Peyer's patch (tissue), 4 donors: Measurements from ENCODE around the gene KCNJ3. TPM values are rescaled to one million over a fixed set of nuclear protein-coding genes. Genes with fewer than 3 reads are reported as not detected.
"Not testable (repeated sequence)": the region's sequence is repeated elsewhere in the genome, so short reads cannot be mapped to it uniquely, and the experiment has no call there.

ENCODE experiments used
- DNase-seq, 3 donors: peaks; one replicate each; pipeline ENCODE4 v3.0.0-alpha.2; 2017 to 2019
- H3K27ac ChIP-seq, 4 donors: fragments of 200-600 bp; sonication (generic); one replicate each; pipeline ENCODE4 v1.5.1; 2016 to 2019
- H3K27me3 ChIP-seq, 2 donors: fragments of 200-600 bp; sonication (generic); one replicate each; pipeline ENCODE4 v1.5.1; 2019
- H3K36me3 ChIP-seq, 3 donors: fragments of 200-600 bp; sonication (generic); one replicate each; pipeline ENCODE4 v1.5.1; 2016 to 2019
- H3K4me1 ChIP-seq, 4 donors: fragments of 200-600 bp; sonication (generic); one replicate each; pipeline ENCODE4 v1.5.1; 2016 to 2019
- H3K4me3 ChIP-seq, 4 donors: fragments of 200-600 bp; sonication (generic); 1 replicate in 3 of 4; 2 replicates in 1 of 4; pipeline ENCODE4 v1.5.1; 2016 to 2019; ENCODE audit warnings: mild to moderate bottlenecking in 1 of 4
- H3K9me3 ChIP-seq, 4 donors: fragments of 200-600 bp; sonication (generic); one replicate each; pipeline ENCODE4 v1.5.1; 2016 to 2019; ENCODE audit warnings: mild to moderate bottlenecking in 1 of 4
- CTCF ChIP-seq, 6 experiments: fragments of 450-650 bp in 4 of 6; fragments of 200-600 bp in 2 of 6; sonication (generic) in 1 of 6; IDR thresholded peaks; one replicate each; pipeline ENCODE4 v1.5.1; 2017 to 2019; ENCODE audit warnings: antibody characterized with exemption in 6 of 6, mild to moderate bottlenecking in 3 of 6, moderate library complexity in 1 of 6
- POLR2A ChIP-seq, 2 donors: fragments of 450-650 bp; IDR thresholded peaks; one replicate each; pipeline ENCODE4 v1.5.1; 2017; ENCODE audit warnings: antibody characterized with exemption in 2 of 2, mild to moderate bottlenecking in 2 of 2, moderate library complexity in 2 of 2
- total RNA-seq, 4 donors: library from RNA; depleted of rRNA; stranded (reverse); fragments of >200 nt; gene quantifications; one replicate each; pipeline ENCODE4 v1.1.0, GENCODE V29; 2016

Gene KCNJ3
- total RNA-seq, 4 donors from 2014 or later = 6.6 to 27.3 (median 22.2) TPM

- Histone ChIP-seq H3K4me1 (no peaks in the 10 kb centered on the region), H3K27ac (no peak overlapping the region), H3K27me3 (no peaks in the 10 kb centered on the region), H3K9me3 (no peaks in the 10 kb centered on the region), H3K4me3 (no peak overlapping the region), H3K36me3 (no peaks in the 10 kb centered on the region)
- no peak for DNase-seq
- no peak for TF ChIP-seq POLR2A (IDR thresholded peaks at IDR 0.05)
Measured at GRCh38 chr2:154846842-154847241, 148.3 kb downstream of the KCNJ3 start.

GRCh38 chr2:154849482-154849881, 151.0 kb downstream of the KCNJ3 start:
- Histone ChIP-seq H3K4me1 (no peaks in the 10 kb centered on the region), H3K4me3 (no peak overlapping the region), H3K27ac (no peak overlapping the region), H3K36me3 (no peaks in the 10 kb centered on the region), H3K9me3 (no peaks in the 10 kb centered on the region), H3K27me3 (no peaks in the 10 kb centered on the region)
- no peak for DNase-seq
- TF ChIP-seq POLR2A (IDR thresholded peaks at IDR 0.05) = no peak
- no peak for TF ChIP-seq CTCF (IDR thresholded peaks at IDR 0.05)

- no peak for TF ChIP-seq CTCF (IDR thresholded peaks at IDR 0.05)
- TF ChIP-seq POLR2A (IDR thresholded peaks at IDR 0.05) = no peak
- Histone ChIP-seq H3K9me3 (no peaks in the 10 kb centered on the region), H3K4me1 (no peaks in the 10 kb centered on the region), H3K4me3 (no peak overlapping the region), H3K27me3 (no peaks in the 10 kb centered on the region), H3K36me3 (no peaks in the 10 kb centered on the region), H3K27ac (no peak overlapping the region)
- DNase-seq = no peak
Measured at GRCh38 chr2:154850532-154850931, 152.0 kb downstream of the KCNJ3 start.

- no peak for TF ChIP-seq POLR2A (IDR thresholded peaks at IDR 0.05)
- no peak for TF ChIP-seq CTCF (IDR thresholded peaks at IDR 0.05)
- H3K36me3 ChIP-seq = no peaks in the 10 kb centered on the region
- no peak for DNase-seq
- no peaks in the 10 kb centered on the region for H3K27me3 ChIP-seq
- H3K4me3 ChIP-seq = no peak overlapping the region
- H3K27ac ChIP-seq = no peak overlapping the region
- no peaks in the 10 kb centered on the region for H3K9me3 ChIP-seq
- no peaks in the 10 kb centered on the region for H3K4me1 ChIP-seq
Measured at GRCh38 chr2:154855138-154855537, 156.6 kb downstream of the KCNJ3 start.

GRCh38 chr2:154867151-154867550, 168.7 kb downstream of the KCNJ3 start:
- not testable (repeated sequence) for H3K27ac ChIP-seq, H3K4me3 ChIP-seq, H3K27me3 ChIP-seq, H3K36me3 ChIP-seq, DNase-seq, H3K4me1 ChIP-seq, H3K9me3 ChIP-seq

GRCh38 chr2:154875999-154876398, 177.5 kb downstream of the KCNJ3 start:
- Histone ChIP-seq H3K9me3 (no peaks in the 10 kb centered on the region), H3K4me1 (no peaks in the 10 kb centered on the region), H3K27ac (no peak overlapping the region), H3K36me3 (no peaks in the 10 kb centered on the region), H3K4me3 (no peak overlapping the region), H3K27me3 (no peaks in the 10 kb centered on the region)
- DNase-seq = no peak
- TF ChIP-seq POLR2A (IDR thresholded peaks at IDR 0.05) (no peak), CTCF (IDR thresholded peaks at IDR 0.05) (no peak)

GRCh38 chr2:154882725-154883124, 184.2 kb downstream of the KCNJ3 start:
- no peak overlapping the region for H3K27ac ChIP-seq
- H3K9me3 ChIP-seq = no peaks in the 10 kb centered on the region
- TF ChIP-seq POLR2A (IDR thresholded peaks at IDR 0.05) (no peak), CTCF (IDR thresholded peaks at IDR 0.05) (no peak)
- no peak for DNase-seq
- no peaks in the 10 kb centered on the region for H3K36me3 ChIP-seq
- no peaks in the 10 kb centered on the region for H3K4me1 ChIP-seq
- H3K27me3 ChIP-seq = no peaks in the 10 kb centered on the region
- H3K4me3 ChIP-seq = no peak overlapping the region
